Activated CD4-positive, alpha-beta T cell treated with anti-CD3 and anti-CD28 coated beads, Interleukin-2, amount 10 ng/mL, durations not matched to agents 24 days and 14 days (primary cell): ENCODE measurements around the gene CNN2. TPM values are rescaled to one million over a fixed set of nuclear protein-coding genes. Genes with fewer than 3 reads are reported as not detected.

ENCODE experiments used
- DNase-seq: peaks from one replicate; pipeline ENCODE4 v3.0.0; 2022
- H3K27ac Mint-ChIP-seq: one replicate; pipeline ENCODE4 v1.8.0; 2022; ENCODE audit warnings: mild to moderate bottlenecking, mixed read lengths
- H3K27me3 Mint-ChIP-seq: one replicate; pipeline ENCODE4 v1.8.0; 2022; ENCODE audit warnings: mixed read lengths
- H3K36me3 Mint-ChIP-seq: one replicate; pipeline ENCODE4 v1.8.0; 2022; ENCODE audit warnings: low read depth, mild to moderate bottlenecking, mixed read lengths
- H3K4me1 Mint-ChIP-seq: one replicate; pipeline ENCODE4 v1.8.0; 2021; ENCODE audit warnings: mixed read lengths
- H3K4me3 Mint-ChIP-seq: one replicate; pipeline ENCODE4 v1.8.0; 2022; ENCODE audit warnings: mild to moderate bottlenecking, moderate library complexity, mixed read lengths
- H3K9me3 Mint-ChIP-seq: one replicate; pipeline ENCODE4 v1.8.0; 2021; ENCODE audit warnings: mixed read lengths
- intact Hi-C: fragments of 100-400 bp; cut with micrococcal nuclease; formaldehyde crosslinking; loops from one replicate; pipeline ENCODE4 v1.15.1; 2023
- total RNA-seq: library from RNA; stranded (reverse); gene quantifications from 2 replicates; pipeline ENCODE4 v1.2.3, GENCODE V29; 2022

The CNN2 gene
- total RNA-seq, 1 donor from 2014 or later, result 112 TPM

DNA sequence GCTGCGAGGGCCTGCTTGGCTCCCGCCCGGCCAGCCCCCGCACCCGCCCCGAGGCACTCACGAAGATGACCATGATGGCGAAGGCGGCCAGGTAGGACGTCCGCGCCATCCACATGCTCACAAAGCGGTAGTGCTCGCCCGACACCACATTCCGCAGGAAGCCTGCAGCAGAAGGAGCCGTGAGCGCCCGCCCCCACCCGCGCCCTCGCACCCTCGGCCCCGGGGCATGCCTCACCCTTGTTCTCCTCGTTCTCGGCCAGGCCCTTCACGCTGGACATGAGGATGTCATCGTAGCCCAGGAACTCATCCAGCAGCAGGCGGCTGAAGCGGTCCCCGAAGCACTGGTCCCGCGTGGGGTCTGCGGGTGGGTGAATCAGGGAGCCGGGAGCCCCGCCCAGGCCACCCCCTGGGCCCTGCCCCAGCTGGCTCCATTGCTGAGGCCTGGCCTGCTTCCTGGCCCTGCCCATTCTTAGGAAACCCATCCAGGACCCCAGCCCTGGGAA is 14.5 kb upstream of the CNN2 start:
- intact Hi-C loops, result no loop called here
- H3K27ac Mint-ChIP-seq, result no peak overlapping the region
- no peaks in the 10 kb centered on the region for H3K27me3 Mint-ChIP-seq
- peaks cover 3% of the 10 kb centered on the region for H3K4me1 Mint-ChIP-seq
- no peaks in the 10 kb centered on the region for H3K9me3 Mint-ChIP-seq
- no peak for DNase-seq
- peaks cover 16% of the 10 kb centered on the region for H3K36me3 Mint-ChIP-seq
- H3K4me3 Mint-ChIP-seq, result no peak overlapping the region

DNA sequence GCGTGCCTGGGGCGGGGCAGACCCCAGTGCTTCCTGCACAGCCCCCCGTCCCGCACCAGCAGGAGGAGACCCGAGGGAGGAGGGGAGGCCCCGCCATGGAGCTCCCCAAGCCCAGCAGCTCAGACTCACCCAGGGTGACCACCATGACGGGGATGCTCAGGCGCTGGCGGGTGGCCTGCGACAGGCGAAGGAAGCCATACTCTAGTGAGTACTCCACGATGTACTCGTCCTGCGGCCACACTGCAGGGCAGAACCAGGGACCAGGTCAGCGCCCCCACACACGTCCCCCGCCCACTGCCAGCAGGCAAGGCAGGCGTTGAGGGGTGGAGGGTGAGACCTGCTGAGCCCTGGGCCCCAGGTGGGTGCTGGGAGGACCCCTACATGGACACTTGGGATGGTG is 14.1 kb upstream of the CNN2 start:
- H3K27me3 Mint-ChIP-seq, result no peaks in the 10 kb centered on the region
- intact Hi-C loops, result no loop called here
- peaks cover 8% of the 10 kb centered on the region for H3K4me1 Mint-ChIP-seq
- no peak overlapping the region for H3K4me3 Mint-ChIP-seq
- peaks cover 13% of the 10 kb centered on the region for H3K36me3 Mint-ChIP-seq
- no peaks in the 10 kb centered on the region for H3K9me3 Mint-ChIP-seq
- DNase-seq, result no peak
- H3K27ac Mint-ChIP-seq, result no peak overlapping the region

GRCh38 chr19:1013218-1013617 is 13.2 kb upstream of the CNN2 start:
- peaks cover 13% of the 10 kb centered on the region for H3K36me3 Mint-ChIP-seq
- intact Hi-C loops, result no loop called here
- no peak overlapping the region for H3K27ac Mint-ChIP-seq
- no peak for DNase-seq
- H3K4me3 Mint-ChIP-seq, result no peak overlapping the region
- peaks cover 13% of the 10 kb centered on the region for H3K4me1 Mint-ChIP-seq
- H3K27me3 Mint-ChIP-seq, result no peaks in the 10 kb centered on the region
- H3K9me3 Mint-ChIP-seq, result no peaks in the 10 kb centered on the region

DNA sequence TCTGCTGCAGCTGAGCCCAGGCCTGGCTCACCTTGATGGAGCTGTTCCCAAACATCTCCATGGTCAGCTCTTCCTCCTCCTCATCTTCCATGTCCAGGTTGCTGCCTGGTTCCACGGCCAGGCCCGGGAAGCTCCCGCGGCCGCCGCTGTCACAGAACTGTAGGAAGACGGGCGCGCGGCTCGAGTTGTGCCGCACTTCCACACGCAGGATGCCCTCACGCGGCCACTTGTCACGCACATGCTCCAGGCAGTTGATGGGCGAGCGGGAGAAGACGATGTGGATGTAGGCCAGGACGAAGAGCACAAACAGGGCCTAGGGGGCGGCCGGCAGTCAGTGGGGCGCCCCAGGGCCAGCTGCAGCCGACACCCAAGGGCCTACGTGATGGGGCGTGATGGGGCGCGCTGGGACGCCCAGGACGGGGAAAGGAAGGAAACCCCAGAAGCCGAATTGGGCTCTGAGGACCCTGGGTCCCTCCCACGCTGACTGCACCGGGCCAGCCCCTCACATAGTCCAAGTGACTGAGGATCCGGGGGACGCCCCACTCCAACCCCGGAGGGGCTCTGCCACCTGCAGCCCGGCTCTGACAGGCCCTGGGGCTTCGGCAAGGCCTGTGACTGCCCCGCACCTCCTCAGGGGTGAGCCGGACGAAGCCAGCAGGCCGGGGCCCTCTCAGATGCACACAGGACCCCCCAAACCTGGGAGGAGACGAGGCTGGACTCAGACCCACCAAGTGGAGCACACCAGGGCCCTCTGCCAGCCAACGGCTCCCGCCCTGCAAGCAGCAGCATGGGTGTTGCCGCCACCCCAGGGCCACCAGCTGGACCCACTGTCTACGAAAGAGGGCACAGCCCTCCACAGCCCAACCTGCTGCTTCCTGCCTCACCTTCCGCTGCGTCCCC is 12.0 kb upstream of the CNN2 start:
- Mint-ChIP-seq H3K27me3 (no peaks in the 10 kb centered on the region), H3K9me3 (no peaks in the 10 kb centered on the region), H3K4me3 (no peak overlapping the region), H3K4me1 (peaks cover 16% of the 10 kb centered on the region), H3K36me3 (peaks cover 14% of the 10 kb centered on the region), H3K27ac (no peak overlapping the region)
- intact Hi-C loops, result no loop called here
- no peak for DNase-seq

GRCh38 chr19:1015061-1015781 is 11.2 kb upstream of the CNN2 start:
- Mint-ChIP-seq H3K9me3 (no peaks in the 10 kb centered on the region), H3K27ac (no peak overlapping the region), H3K4me1 (peaks cover 19% of the 10 kb centered on the region), H3K4me3 (no peak overlapping the region), H3K36me3 (peaks cover 13% of the 10 kb centered on the region), H3K27me3 (no peaks in the 10 kb centered on the region)
- intact Hi-C loops, result no loop called here
- DNase-seq, result no peak

- peaks cover 12% of the 10 kb centered on the region for H3K36me3 Mint-ChIP-seq
- intact Hi-C loops, result no loop called here
These were observed 10.4 kb upstream of the CNN2 start for GRCh38 chr19:1015782-1016646.

GRCh38 chr19:1016647-1017114 is 9.7 kb upstream of the CNN2 start:
- intact Hi-C loops, result no loop called here
- Mint-ChIP-seq H3K4me3 (peak overlapping the region; percentile 26), H3K27ac (peak overlapping the region; percentile 73), H3K36me3 (peaks cover 10% of the 10 kb centered on the region), H3K27me3 (no peaks in the 10 kb centered on the region), H3K4me1 (peaks cover 24% of the 10 kb centered on the region), H3K9me3 (no peaks in the 10 kb centered on the region)
- no peak for DNase-seq

More at GRCh38 chr19:1015782-1016646, 10.4 kb upstream of the CNN2 start:
- Mint-ChIP-seq H3K9me3 (no peaks in the 10 kb centered on the region), H3K4me1 (peaks cover 19% of the 10 kb centered on the region), H3K4me3 (no peak overlapping the region), H3K27me3 (no peaks in the 10 kb centered on the region), H3K27ac (no peak overlapping the region)
- DNase-seq, result no peak

GRCh38 chr19:1017115-1017905 is 9.1 kb upstream of the CNN2 start:
- Mint-ChIP-seq H3K4me1 (peaks cover 24% of the 10 kb centered on the region), H3K27me3 (no peaks in the 10 kb centered on the region), H3K4me3 (peak overlapping the region; percentile 26), H3K9me3 (no peaks in the 10 kb centered on the region), H3K27ac (peak overlapping the region; percentile 73), H3K36me3 (peaks cover 10% of the 10 kb centered on the region)
- intact Hi-C loops, result no loop called here
- DNase-seq, result no peak

- H3K4me1 Mint-ChIP-seq, result peaks cover 24% of the 10 kb centered on the region
- peaks cover 10% of the 10 kb centered on the region for H3K36me3 Mint-ChIP-seq
- no peaks in the 10 kb centered on the region for H3K9me3 Mint-ChIP-seq
- peak overlapping the region; percentile 36 for H3K27ac Mint-ChIP-seq
- H3K4me3 Mint-ChIP-seq, result no peak overlapping the region
- no peaks in the 10 kb centered on the region for H3K27me3 Mint-ChIP-seq
- intact Hi-C loops, result no loop called here
- no peak for DNase-seq
These were observed 8.5 kb upstream of the CNN2 start for GRCh38 chr19:1017906-1018305.

DNA sequence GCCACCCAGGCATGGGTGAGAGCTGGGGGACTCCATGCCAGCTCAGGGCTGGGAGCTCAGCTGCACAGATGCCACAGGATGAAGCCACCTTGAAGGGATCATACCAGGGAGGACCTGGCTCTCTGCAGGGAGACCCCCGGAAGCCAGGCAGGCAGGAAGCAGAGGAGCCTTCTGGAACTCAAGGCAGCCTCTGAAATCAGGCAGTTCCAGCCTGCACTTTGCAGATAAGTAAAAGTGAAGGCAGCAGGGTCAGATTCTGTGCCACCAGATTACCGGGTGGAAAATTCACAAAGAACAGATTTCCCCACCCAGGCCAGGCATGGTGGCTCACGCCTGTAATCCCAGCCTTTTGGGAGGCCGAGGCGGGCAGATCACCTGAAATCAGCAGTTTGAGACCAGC is 8.0 kb upstream of the CNN2 start:
- DNase-seq, result no peak
- no peak overlapping the region for H3K27ac Mint-ChIP-seq
- peaks cover 24% of the 10 kb centered on the region for H3K4me1 Mint-ChIP-seq
- H3K36me3 Mint-ChIP-seq, result peaks cover 10% of the 10 kb centered on the region
- intact Hi-C loops, result no loop called here
- no peaks in the 10 kb centered on the region for H3K27me3 Mint-ChIP-seq
- peak overlapping the region; percentile 98 for H3K4me3 Mint-ChIP-seq
- no peaks in the 10 kb centered on the region for H3K9me3 Mint-ChIP-seq

DNA sequence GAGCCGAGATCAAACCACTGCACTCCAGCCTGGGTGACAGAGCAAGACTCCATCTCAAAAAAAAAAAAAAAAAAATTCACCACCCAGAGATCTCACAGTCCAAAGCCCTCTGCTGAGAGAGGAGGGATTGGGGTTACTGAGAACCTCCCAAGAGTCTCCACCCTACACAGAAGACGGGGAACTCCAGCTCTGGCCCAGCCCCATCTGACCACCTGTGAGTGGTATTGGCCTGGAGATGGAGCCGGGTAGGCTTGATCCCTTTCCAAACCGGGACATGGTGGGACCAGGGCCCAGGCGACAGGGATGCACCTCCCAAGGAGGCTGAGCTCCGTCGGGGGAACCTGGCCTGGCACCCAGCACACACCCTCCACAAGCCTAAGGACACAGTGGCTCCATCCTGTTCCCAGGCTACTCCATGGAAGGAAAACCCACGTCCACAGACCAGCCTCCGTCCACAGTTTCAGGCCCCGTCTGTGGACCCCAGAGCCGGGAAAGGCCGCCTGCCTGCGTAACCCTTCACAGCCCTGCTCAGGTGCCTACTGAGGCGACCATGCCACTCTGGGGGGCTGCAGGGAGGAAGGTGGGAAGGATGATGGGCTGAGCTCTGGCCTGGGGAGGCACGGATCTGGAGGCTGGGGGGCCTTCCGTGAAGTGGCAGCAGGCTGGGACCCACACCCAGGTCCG is 7.3 kb upstream of the CNN2 start:
- Mint-ChIP-seq H3K4me1 (peaks cover 24% of the 10 kb centered on the region), H3K4me3 (peak overlapping the region; percentile 98), H3K36me3 (peaks cover 9% of the 10 kb centered on the region), H3K27ac (no peak overlapping the region), H3K9me3 (no peaks in the 10 kb centered on the region), H3K27me3 (no peaks in the 10 kb centered on the region)
- intact Hi-C loops, result no loop called here
- no peak for DNase-seq

DNA sequence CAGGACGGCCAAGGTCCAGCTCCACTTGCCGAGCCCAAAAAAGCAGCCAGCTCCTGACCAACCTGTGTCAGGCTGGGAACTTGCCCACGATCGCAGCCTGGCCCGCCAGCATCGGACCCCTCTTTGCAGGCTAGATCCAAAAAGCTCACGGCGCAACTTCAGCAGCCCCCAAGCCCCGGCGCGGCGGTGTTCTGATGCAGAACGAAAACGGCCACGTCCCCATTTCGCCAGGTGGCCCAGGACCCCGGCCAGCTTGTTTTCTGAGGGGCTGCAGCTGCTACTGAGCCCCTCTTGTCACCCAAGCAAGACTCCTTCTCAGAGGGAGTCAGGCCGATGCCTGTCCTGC is 6.8 kb upstream of the CNN2 start:
- Mint-ChIP-seq H3K4me1 (peaks cover 22% of the 10 kb centered on the region), H3K4me3 (peak overlapping the region; percentile 98), H3K36me3 (peaks cover 8% of the 10 kb centered on the region), H3K9me3 (no peaks in the 10 kb centered on the region), H3K27ac (peak overlapping the region; percentile 91), H3K27me3 (no peaks in the 10 kb centered on the region)
- no peak for DNase-seq
- intact Hi-C loops, result no loop called here
